RWPE1 (cell line): ENCODE data around the gene VGLL4.

Experiments
- CTCF ChIA-PET: fragments of 350-600 bp; sonication (Branson Sonifier 250); formaldehyde crosslinking; extraction: SDS; loops from one replicate; lab custom pipeline; 2021; lab: Yijun Ruan, JAX
- POLR2A ChIA-PET: fragments of 400-600 bp; formaldehyde crosslinking; extraction: SDS; loops from one replicate; lab custom pipeline; 2020; ENCODE audit warnings: antibody characterized with exemption; ENCODE audit not compliant: low non-redundant PET; lab: Yijun Ruan, JAX
- DNase-seq: peaks from one replicate; pipeline ENCODE4 v3.0.0; 2012; ENCODE audit warnings: low spot score
- H3K27ac ChIP-seq: fragments of 450-650 bp; 2 replicates; pipeline ENCODE4 v1.5.1; 2017
- TF ChIP-seq, protein P1 (sequence below): fragments of 450-650 bp; conservative IDR thresholded peaks from 2 replicates; pipeline ENCODE4 v1.5.1; 2017; ENCODE audit warnings: low read depth, mild to moderate bottlenecking

Gene VGLL4

DNA sequence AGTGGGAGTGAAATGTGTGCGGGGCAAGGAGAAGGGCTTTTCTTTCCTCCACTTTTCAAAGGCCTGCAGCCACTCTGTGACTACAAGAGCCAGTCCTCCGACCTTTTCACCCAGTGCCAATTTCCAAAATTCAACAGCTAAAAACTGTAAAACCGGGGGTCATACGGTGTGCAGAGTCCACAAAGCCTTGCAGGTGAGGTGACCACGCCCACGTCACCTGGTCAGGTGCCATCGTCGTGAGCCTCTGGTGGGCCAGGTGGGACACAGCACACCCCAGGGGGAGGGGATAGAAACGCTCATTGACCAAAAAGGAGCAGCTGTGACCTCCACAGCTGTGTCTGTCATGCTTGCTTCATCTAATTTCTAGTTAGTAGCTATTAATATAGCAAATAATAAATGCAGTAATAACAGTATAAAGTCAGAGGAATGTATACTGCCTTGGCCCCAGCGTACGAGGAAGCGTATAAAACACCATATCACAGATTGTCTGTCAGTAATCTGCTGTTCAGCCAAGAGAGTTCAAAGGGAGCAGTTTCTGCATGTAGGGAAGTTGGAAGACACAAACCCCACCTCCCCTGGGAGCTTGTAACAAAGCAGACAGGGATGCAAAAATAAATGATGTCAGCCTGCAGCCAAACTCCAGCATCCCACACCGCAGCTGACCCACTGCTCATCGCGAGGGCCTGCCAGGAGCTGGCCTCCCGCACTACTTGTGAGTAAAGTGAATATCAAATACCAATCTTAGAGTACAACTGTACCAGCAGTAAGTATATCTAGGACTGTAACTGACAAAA, 86.7 kb downstream of the VGLL4 start:
- CTCF ChIA-PET = no interaction called here
- POLR2A ChIA-PET = no interaction called here
- TF ChIP-seq, protein P1, sequence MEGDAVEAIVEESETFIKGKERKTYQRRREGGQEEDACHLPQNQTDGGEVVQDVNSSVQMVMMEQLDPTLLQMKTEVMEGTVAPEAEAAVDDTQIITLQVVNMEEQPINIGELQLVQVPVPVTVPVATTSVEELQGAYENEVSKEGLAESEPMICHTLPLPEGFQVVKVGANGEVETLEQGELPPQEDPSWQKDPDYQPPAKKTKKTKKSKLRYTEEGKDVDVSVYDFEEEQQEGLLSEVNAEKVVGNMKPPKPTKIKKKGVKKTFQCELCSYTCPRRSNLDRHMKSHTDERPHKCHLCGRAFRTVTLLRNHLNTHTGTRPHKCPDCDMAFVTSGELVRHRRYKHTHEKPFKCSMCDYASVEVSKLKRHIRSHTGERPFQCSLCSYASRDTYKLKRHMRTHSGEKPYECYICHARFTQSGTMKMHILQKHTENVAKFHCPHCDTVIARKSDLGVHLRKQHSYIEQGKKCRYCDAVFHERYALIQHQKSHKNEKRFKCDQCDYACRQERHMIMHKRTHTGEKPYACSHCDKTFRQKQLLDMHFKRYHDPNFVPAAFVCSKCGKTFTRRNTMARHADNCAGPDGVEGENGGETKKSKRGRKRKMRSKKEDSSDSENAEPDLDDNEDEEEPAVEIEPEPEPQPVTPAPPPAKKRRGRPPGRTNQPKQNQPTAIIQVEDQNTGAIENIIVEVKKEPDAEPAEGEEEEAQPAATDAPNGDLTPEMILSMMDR = no peak
- peak overlapping the region; percentile 61 for H3K27ac ChIP-seq
- DNase-seq = no peak

DNA sequence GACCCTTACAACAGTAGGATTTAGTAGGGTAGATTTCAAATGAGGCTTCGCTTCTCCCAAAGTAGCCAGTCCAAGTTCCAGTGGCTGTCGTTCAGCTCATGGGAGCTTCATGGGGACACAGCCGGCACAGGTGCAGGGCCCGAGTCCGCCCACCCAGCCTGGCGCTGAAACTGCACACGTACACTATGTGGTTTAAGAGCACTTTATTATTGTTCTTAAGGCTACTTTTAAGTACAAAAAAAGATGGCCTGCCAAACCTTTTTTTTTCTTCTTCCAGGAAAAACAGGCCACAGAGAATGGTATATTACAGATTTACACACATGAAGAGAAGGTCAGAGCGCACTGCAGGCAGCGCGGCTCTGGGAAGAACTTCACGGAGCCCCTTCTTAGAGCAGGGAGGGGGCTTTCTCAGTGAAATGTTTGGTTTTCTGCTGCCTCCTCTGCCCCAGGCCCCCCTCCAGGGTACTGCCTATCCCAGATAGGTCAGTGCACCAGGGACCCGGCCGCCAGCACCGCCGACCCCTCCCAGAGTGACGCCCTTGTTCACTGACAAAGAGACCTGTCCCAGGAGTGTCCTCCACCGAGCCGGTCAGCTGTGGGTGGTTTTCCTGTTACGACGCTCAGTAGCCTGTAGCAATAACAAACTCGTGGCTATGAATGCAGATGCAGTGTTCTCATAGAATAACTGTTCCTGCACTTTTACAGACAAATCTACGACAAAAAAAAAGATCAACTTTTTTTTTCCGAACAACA, 87.7 kb downstream of the VGLL4 start:
- POLR2A ChIA-PET = no interaction called here
- no peak for DNase-seq
- TF ChIP-seq, protein P1 = no peak
- CTCF ChIA-PET = no interaction called here
- H3K27ac ChIP-seq = peak overlapping the region; percentile 52

DNA sequence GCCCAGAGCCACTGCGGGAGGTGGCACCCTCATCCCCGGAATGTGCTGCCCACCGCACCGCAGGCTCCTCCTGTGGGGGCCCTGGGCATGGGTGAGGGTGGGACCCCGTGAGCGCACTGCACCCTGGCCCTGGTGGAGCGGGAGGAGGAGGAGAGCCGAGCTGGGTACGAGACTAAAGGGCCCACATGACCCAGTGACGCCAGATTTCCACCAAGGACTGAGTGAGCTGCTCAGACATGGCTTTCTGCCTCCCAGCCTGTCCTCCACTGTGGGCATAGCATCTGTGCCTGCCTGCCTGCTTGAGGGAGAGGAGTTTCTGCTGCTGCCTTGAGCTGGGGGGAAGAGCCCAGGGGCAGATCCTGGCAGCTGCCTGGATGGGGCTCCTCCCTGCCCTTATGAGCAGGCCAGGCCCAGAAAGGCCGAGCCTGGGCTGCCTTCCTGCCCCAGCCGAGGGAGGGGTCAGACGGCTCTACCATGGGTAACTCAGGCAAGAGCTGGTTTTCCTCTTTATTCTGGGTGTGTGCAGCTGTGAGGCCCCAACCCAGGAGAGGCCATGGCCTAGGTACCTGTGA, 88.4 kb downstream of the VGLL4 start:
- DNase-seq = no peak
- H3K27ac ChIP-seq = peak overlapping the region; percentile 52
- POLR2A ChIA-PET = no interaction called here
- CTCF ChIA-PET = interaction anchor here (0.6 kb wide), 1 partner anchor 41 kb away, joined by 7 read pairs; no protein-coding TSS in a partner anchor
- TF ChIP-seq, protein P1 = no peak

GRCh38 chr3:11554666-11555065, 89.0 kb downstream of the VGLL4 start:
- no peak for DNase-seq
- ChIA-PET CTCF (interaction anchor here (0.6 kb wide), 1 partner anchor 40 kb away, joined by 7 read pairs; no protein-coding TSS in a partner anchor), POLR2A (no interaction called here)
- TF ChIP-seq, protein P1 = no peak
- H3K27ac ChIP-seq = peak overlapping the region; percentile 52

- peak overlapping the region; percentile 52 for H3K27ac ChIP-seq
- ChIA-PET POLR2A (no interaction called here), CTCF (no interaction called here)
- DNase-seq = no peak
- TF ChIP-seq, protein P1 = no peak
Observed at GRCh38 chr3:11554236-11554610, 89.5 kb downstream of the VGLL4 start.
